ENCODE results near the gene GJD2. TPM values are rescaled to one million over a fixed set of nuclear protein-coding genes. Genes with fewer than 3 reads are reported as not detected.
A peak's percentile ranks its signal among the peaks of the same experiment; 100 is the strongest.

The GJD2 gene
- not detected in 2 replicates for total RNA-seq

DNA sequence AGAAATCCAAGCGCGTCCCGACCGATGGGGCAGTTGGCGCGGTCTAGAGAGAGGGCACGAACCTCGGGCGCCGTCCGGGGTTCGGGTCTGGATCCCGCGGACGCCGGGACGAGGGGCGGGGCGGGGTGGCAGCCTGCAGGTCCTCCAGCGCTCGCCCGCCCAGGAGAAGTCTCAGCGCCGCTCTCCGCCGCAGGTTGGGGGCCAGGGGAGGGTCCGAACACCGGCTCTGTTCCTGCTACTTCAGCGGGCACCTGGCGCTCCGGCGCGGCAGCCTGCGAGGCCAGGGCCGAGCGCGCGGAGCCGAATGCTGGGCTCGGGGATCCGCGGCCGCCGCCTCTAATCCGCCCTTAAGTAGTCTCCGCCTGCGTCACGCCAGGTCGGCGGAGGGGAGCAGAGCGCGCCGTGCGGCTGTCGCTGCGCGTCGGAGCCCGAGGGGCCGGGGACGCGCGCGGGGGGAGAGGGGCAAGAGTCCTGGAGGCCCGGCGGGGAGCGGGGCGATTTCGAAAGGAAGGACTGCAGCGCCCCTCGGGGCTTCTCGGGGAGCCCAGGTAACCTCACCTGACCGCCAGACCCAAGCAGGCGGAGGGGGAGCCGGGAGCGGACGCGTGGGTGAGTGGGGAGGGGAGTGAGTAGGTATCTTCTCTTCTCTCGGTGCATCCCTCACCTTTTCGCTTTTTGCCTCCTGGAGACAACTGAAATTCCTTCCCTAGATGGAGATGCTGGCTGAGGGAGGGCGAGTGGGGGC is at the start of gene GJD2:
TSS of gene GJD2 (minus strand) at position 325 of the 745 bp plus-strand sequence. CDS start 510 bp downstream, outside the sequence.
- DNase-seq (ENCODE audit: low read depth in 2 of 2) = no peak

DNA sequence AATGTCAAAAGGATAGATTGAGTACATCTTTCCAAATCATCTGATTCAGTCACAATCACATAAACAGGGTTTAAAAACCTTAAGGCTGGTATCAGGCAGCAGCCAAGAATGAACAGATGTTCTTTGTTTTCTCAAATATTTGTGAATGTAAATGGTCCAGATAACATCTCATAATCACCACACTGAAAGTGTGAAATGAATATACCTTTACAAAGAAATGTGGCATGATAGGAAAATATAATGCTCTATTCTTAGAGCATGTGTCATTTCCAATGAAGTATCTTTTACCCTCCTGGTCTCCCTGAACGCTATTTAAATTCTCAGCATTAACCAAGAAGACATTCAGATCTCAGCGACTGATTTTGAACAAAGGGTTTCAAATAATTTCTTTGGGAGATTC is 49.3 kb upstream of the GJD2 start:
- no peak for DNase-seq (ENCODE audit: low read depth in 2 of 2)

DNA sequence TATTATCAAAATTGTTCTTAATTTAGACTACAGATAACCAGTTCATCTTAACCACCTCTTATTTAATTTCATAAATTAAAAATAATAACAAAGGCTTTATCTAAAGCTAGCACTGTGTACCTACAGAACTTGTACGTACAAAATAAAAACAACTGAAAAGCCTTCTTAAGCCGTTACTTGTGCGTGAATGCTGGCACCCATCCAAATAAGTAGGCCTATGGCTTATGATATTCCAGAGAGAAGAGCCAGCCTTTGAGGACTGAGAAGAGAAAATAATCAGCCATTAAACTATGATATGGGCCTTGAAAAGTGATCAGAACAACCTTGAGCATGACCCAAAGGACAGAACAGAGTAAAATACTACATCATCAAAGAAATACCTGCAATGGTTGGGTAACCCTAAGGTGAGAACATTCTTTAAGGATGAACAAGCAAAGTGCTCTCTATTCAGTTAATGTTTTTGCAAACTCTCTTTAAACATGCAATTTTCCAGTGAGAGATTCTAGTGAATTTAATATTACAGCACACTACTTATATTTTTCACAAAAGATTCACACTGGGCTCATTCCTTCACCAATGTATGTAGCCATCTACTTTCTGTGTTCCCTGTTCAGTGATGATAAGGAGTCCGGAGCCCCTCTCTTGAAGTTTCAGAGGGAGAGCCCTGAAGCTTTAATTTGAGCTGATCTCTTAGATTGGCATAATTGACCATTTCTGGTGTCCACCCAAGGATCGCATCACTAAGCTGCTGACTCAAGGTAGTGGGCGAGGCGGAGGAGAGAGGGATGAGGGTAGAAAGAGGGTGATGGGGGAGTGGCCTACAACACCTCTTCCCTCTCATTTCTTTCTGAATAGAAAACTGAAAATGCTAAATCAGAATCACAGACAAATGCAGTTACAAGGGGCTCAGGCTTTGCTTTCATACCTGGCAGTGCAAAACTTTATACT is 48.3 kb upstream of the GJD2 start:
- no peak for DNase-seq (ENCODE audit: low read depth in 2 of 2)

DNA sequence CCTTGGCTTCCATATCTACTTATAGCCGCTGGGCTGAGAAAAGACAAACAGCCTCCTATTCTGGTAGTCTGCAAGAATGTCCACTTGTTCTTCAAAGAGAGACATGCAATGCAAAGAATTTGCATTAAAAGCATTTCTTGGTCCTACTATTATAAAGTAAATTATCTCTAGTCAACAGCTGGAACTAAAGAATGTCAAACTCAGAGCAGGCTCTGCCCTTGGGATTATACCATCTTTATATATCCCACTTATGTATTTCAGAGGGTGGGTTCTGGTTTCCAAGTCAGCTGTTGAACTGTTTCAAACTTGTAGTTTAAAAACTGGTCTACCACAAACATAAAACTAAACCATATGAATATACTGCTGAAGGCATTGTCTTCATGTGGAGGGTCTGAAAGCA is 47.6 kb upstream of the GJD2 start:
- no peak for DNase-seq (ENCODE audit: low read depth in 2 of 2)

GRCh38 chr15:34799149-34800101 is 44.6 kb upstream of the GJD2 start:
- DNase-seq (ENCODE audit: low read depth in 2 of 2) = no peak

DNA sequence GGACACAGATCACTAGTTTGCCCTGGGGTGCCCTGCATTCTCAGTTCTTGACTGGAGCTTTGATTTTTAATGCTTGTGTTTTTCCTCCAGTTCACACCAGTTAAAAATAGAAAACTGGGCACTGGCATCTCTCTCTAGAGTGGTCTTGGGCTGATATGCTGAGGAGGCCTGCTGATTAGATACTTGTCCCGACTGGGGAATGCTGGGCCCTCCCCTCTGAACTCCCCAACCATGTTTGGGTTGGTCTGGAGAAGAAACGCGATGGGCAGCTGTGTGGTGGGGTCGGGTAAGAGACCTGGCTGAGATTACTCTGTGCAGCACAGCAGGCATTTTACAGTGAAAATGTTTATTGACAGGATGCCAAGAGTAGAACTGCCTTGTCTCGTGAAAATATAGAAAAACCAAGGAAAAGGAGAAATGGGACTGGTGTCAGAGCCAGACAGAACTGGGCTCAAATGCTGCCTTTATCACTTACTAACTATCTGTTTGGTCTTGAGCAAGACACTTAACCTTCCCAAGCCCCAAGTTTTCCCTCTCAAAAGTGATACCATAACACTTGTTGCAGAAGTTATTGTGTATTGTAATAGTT is 42.1 kb upstream of the GJD2 start:
- no peak for DNase-seq (ENCODE audit: low read depth in 2 of 2)

GRCh38 chr15:34795267-34796081 is 40.7 kb upstream of the GJD2 start, which contains the start of gene ACTC1:
Gene ACTC1 (minus strand): TSS chr15:34795549. CDS start chr15:34794808, 741 bp downstream.
- peak in 1 of 2 donors; percentile 46 for DNase-seq (ENCODE audit: low read depth in 2 of 2)

GRCh38 chr15:34794590-34795206 is 39.9 kb upstream of the GJD2 start:
- no peak for DNase-seq (ENCODE audit: low read depth in 2 of 2)

DNA sequence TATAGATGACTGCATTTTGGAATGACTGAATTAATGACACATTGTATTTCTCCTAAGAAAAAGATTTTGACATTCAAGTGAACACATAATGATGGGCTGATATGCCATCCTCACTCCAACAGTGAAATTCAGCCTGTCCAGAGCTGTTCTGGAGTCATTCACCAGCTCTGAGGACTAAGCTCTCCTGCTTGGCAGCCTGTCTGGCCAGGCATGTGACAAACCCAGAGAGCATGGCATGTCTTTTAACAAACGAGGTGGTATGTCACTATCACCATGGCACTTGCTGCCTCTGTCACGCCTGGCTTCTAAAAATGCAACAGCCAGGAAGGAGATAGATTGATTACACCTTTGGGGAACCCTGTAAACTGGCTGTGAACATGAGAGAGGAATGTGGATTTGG is 39.1 kb upstream of the GJD2 start:
- DNase-seq (ENCODE audit: low read depth in 2 of 2) = no peak

DNA sequence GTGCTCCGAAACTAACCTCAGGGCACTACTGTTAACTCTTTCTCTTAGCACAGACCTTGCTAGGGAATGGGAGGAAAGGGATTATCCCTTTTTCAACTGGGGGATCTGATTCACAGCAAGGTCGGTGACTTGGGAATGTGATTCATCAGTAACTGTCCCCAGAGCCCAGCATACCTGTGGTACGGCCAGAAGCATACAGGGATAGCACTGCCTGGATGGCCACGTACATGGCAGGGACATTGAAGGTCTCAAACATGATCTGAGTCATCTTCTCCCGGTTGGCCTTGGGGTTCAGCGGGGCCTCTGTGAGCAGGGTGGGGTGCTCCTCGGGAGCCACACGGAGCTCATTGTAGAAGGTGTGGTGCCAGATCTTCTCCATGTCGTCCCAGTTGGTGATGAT is 38.3 kb upstream of the GJD2 start:
- no peak for DNase-seq (ENCODE audit: low read depth in 2 of 2)

DNA sequence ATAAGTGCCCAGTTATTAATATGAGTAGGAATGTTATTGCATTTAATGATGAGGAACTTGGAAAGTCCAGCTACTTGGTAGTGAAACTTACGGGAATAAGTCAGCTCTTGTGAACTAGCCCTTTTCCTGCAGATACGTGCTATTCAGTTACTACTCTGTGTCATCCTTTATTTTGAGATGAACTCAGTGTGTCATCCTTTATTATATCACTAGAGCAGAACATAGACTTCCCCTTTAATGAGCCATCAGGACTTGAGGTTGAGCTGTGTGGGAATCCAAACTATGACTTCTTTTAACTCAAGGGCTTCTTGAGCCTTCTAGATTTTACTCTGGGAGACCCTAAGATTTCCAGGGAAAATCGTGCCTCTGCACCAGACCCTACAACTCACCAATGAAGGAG is 36.9 kb upstream of the GJD2 start:
- DNase-seq (ENCODE audit: low read depth in 2 of 2) = no peak

DNA sequence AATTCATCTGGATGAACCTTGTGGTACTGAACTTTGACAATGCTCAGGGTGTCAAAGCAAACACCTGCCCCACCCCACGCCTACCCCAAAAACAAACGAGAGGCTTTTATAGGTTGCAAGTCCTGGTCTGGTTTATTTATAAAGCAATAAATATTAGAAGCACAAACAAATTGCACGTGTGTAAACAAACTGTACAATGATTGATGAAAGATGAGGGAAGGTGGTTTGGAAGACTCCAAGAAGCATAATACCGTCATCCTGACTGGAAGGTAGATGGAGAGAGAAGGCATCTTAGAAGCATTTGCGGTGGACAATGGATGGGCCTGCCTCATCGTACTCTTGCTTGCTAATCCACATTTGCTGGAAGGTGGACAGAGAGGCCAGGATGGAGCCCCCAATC is 35.3 kb upstream of the GJD2 start:
- DNase-seq (ENCODE audit: low read depth in 2 of 2) = no peak

- DNase-seq (ENCODE audit: low read depth in 2 of 2) = no peak
These were observed 34.5 kb upstream of the GJD2 start for GRCh38 chr15:34789326-34789725.

- no peak for DNase-seq (ENCODE audit: low read depth in 2 of 2)
These were observed 31.4 kb upstream of the GJD2 start for GRCh38 chr15:34786206-34786605.

GRCh38 chr15:34783991-34784390 is 29.2 kb upstream of the GJD2 start:
- DNase-seq (ENCODE audit: low read depth in 2 of 2) = no peak

GRCh38 chr15:34783431-34783830 is 28.6 kb upstream of the GJD2 start:
- no peak for DNase-seq (ENCODE audit: low read depth in 2 of 2)

- DNase-seq (ENCODE audit: low read depth in 2 of 2) = no peak
These were observed 28.1 kb upstream of the GJD2 start for GRCh38 chr15:34782901-34783300.

DNA sequence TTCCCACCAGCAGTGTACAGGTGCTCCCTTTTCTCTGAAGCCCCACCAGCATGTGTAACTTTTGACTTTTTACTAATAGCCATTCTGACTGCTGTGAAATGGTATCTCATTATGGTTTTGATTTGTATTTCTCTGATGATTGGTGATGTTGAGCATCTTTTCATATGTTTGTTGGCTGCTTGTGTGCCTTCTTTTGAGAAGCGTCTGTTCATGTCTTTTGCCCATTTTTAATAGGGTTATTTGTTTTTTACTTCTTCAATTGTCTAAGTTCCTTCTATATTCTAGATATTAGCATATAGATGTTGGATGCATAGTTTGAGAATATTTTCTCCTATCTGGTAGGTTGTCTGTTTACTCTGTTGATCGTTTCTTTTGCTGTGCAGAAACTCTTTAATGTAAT is 25.9 kb upstream of the GJD2 start:
- no peak for DNase-seq (ENCODE audit: low read depth in 2 of 2)

GRCh38 chr15:34776606-34777105 is 21.9 kb upstream of the GJD2 start:
- DNase-seq (ENCODE audit: low read depth in 2 of 2) = no peak

Measured in dermis microvascular lymphatic vessel endothelial cell (primary cell).